ENCODE results near the gene OR2T35.

- TF ChIP-seq ATF3 (IDR thresholded peaks at IDR 0.05) = no peak
- peak; percentile 52 for TF ChIP-seq CTCF (IDR thresholded peaks at IDR 0.05; ENCODE audit: low read depth, low read length, missing input control)
- no peak for TF ChIP-seq REST (IDR thresholded peaks at IDR 0.05)
- TF ChIP-seq RAD21 (IDR thresholded peaks at IDR 0.05) = peak; percentile 64 to 77
- TF ChIP-seq TAF1 (conservative IDR thresholded peaks at IDR 0.05) = no peak
- TF ChIP-seq EGR1 (IDR thresholded peaks at IDR 0.05; ENCODE audit: low read depth in 2 of 2) = no peak
- no peak for TF ChIP-seq YY1 (IDR thresholded peaks at IDR 0.05)
Measured at GRCh38 chr1:248622570-248623001, 22.5 kb downstream of the OR2T35 start.
